HG03196 (cell line): ENCODE results near the gene C11orf71.

Experiments used
- ATAC-seq: cut with Tn5 transposase; IDR thresholded peaks from one replicate; pipeline ENCODE4 v1.9.1; 2021; ENCODE audit not compliant: unreplicated experiment

The C11orf71 gene

DNA sequence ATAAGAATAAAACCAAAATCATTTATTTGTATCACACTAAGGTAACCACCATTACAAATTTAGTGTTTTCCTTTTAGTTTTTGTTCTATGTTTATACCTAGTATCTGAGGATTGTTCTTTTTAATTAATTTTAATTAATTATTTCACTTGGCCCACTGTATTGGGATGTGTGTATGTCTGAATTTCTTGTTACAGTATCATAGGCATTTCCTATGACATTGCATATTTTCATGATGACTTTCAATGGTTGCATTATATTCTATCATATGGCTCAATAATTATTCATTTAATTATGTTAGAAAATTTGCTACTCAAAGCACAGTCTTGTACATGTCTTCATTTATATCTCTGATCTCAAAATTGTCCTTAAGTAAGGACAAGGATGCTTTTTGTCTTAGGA lies 41.0 kb downstream of the C11orf71 start:
- no peak for ATAC-seq

DNA sequence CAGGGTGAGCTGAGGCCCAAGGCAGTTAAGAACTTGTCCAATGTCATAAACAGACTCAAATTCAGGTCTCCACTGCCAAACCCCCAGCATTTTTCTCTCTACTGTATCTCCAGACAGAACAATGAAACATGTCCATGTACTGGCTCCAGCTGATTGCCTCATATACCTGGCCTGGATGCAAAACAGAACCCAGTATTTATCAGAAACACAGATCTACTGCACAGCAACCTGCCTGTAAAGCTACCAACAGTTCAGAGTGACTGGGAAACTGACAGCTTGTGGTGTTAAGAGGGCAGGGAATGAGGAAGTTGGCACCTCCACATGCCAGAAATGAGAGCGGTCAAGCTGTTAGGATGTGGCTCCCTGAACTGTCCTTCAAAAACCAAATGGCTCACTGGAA lies 41.6 kb downstream of the C11orf71 start:
- ATAC-seq = no peak

DNA sequence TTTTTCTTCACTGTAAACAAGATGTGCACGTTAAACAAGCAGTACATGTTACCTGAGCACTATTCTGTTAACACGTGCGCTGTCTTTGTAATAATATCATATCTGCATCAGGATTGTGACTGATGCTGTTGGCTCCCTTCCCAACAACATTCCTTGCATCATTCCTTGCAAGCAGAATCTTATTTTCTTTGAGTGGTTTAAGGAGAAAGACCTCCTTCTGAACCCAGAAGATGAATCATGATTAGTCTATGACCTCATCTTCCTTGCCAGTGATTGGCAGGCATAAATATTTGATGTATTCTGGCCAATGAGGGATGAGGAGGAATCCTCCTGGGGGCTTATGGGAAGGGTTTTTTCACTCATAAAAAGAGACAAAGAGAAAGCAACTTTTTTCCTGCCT lies 46.2 kb downstream of the C11orf71 start:
- no peak for ATAC-seq

DNA sequence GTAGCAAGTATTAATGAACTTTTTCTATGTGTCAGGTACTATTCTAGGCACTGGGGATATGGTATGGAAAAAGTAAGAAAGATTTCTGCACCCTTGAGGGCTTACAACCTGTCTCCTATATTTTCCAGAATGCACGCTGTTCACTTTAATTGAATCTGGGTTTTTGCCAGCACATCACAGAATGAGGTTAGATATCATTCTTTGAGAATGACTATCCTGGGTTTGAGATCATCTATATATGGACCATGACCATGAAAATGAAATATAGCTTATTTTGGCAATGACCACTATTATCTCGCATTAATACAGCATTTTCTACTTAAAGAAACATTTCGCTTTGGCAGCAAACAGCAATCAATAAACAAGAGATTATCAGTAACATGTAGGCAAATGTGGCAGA lies 46.9 kb downstream of the C11orf71 start:
- ATAC-seq = no peak

DNA sequence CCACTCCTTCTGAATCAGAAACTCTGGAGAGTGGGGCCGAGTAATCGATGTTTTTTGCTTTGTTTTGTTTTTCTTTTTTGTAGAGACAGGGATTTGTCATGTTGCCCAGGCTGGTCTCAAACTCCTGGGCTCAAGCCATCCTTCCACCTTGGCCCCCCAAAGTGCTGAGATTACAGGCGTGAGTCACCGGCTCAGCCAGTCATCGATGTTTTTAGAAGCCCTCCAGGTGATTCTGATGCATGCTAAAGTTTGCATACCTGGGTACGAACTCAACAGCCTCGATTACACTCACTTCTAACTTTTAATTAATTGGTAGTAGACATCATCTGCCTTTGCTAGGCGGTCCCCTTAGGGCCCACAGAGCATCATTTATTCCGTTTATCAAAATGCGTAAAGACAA lies 50.3 kb downstream of the C11orf71 start:
- ATAC-seq = no peak
